Measurements from ENCODE around the gene ARL6IP4. TPM values are rescaled to one million over a fixed set of nuclear protein-coding genes. Genes with fewer than 3 reads are reported as not detected.

ARL6IP4 gene
- total RNA-seq, 1 donor from 2014 or later = 156 TPM

- intact Hi-C loops (cut with micrococcal nuclease) = no loop called here
- Histone ChIP-seq H3K4me1 (peaks cover 18% of the 10 kb centered on the region), H3K36me3 (peaks cover 58% of the 10 kb centered on the region), H3K27ac (replicated peaks) (no peak overlapping the region), H3K9me3 (replicated peaks) (no peaks in the 10 kb centered on the region), H3K27me3 (ENCODE audit: low read depth) (no peaks in the 10 kb centered on the region), H3K4me3 (no peak overlapping the region)
- DNase-seq = no peak
- no peak for TF ChIP-seq CTCF (IDR thresholded peaks at IDR 0.05; ENCODE audit: borderline replicate concordance)
Observed at GRCh38 chr12:122999196-122999946, 18.9 kb downstream of the ARL6IP4 start.

- Histone ChIP-seq H3K4me1 (peaks cover 17% of the 10 kb centered on the region), H3K4me3 (no peak overlapping the region), H3K27me3 (ENCODE audit: low read depth) (no peaks in the 10 kb centered on the region), H3K9me3 (replicated peaks) (no peaks in the 10 kb centered on the region), H3K27ac (replicated peaks) (no peak overlapping the region), H3K36me3 (peaks cover 61% of the 10 kb centered on the region)
- no peak for TF ChIP-seq CTCF (IDR thresholded peaks at IDR 0.05; ENCODE audit: borderline replicate concordance)
- intact Hi-C loops (cut with micrococcal nuclease) = no loop called here
- DNase-seq = no peak
Observed at GRCh38 chr12:122999986-123000420, 19.5 kb downstream of the ARL6IP4 start.

GRCh38 chr12:123000578-123000977 is 20.1 kb downstream of the ARL6IP4 start:
- no peaks in the 10 kb centered on the region for H3K9me3 ChIP-seq (replicated peaks)
- peaks cover 11% of the 10 kb centered on the region for H3K4me1 ChIP-seq
- intact Hi-C loops (cut with micrococcal nuclease) = no loop called here
- no peak overlapping the region for H3K27ac ChIP-seq (replicated peaks)
- H3K27me3 ChIP-seq (ENCODE audit: low read depth) = no peaks in the 10 kb centered on the region
- H3K36me3 ChIP-seq = peaks cover 62% of the 10 kb centered on the region
- no peak for DNase-seq
- no peak overlapping the region for H3K4me3 ChIP-seq
- no peak for TF ChIP-seq CTCF (IDR thresholded peaks at IDR 0.05; ENCODE audit: borderline replicate concordance)

- Histone ChIP-seq H3K27me3 (ENCODE audit: low read depth) (no peaks in the 10 kb centered on the region), H3K36me3 (peaks cover 64% of the 10 kb centered on the region), H3K4me1 (peaks cover 2% of the 10 kb centered on the region), H3K9me3 (replicated peaks) (no peaks in the 10 kb centered on the region), H3K27ac (replicated peaks) (no peak overlapping the region), H3K4me3 (no peak overlapping the region)
- TF ChIP-seq CTCF (IDR thresholded peaks at IDR 0.05; ENCODE audit: borderline replicate concordance) = no peak
- DNase-seq = no peak
- intact Hi-C loops (cut with micrococcal nuclease) = no loop called here
Observed at GRCh38 chr12:123001464-123001863, 21.0 kb downstream of the ARL6IP4 start.

GRCh38 chr12:123003257-123003656 is 22.8 kb downstream of the ARL6IP4 start:
- H3K27me3 ChIP-seq (ENCODE audit: low read depth) = no peaks in the 10 kb centered on the region
- no peak for DNase-seq
- intact Hi-C loops (cut with micrococcal nuclease) = no loop called here
- no peaks in the 10 kb centered on the region for H3K4me1 ChIP-seq
- no peak overlapping the region for H3K4me3 ChIP-seq
- no peaks in the 10 kb centered on the region for H3K9me3 ChIP-seq (replicated peaks)
- no peak for TF ChIP-seq CTCF (IDR thresholded peaks at IDR 0.05; ENCODE audit: borderline replicate concordance)
- H3K36me3 ChIP-seq = peaks cover 61% of the 10 kb centered on the region
- no peak overlapping the region for H3K27ac ChIP-seq (replicated peaks)
